HL-60 (cell line): ENCODE measurements around the gene TCP1.
"Not testable (repeated sequence)": the region's sequence is repeated elsewhere in the genome, so short reads cannot be mapped to it uniquely, and the experiment has no call there.

Experiments
- DNase-seq, 2 experiments: peaks; one replicate each; pipeline ENCODE4 v3.0.0-alpha.2; 2010 to 2020; ENCODE audit warnings: low read depth in 1 of 2, low spot score in 1 of 2
- H3K27ac ChIP-seq: fragments of 250-450 bp; sonication (Bioruptor Pico); replicated peaks from 2 replicates; pipeline ENCODE4 v1.5.1; 2020; ENCODE audit warnings: mild to moderate bottlenecking, moderate library complexity
- H3K27me3 ChIP-seq: fragments of 250-450 bp; sonication (Bioruptor Pico); 2 replicates; pipeline ENCODE4 v1.5.1; 2021; ENCODE audit warnings: mild to moderate bottlenecking, moderate library complexity; ENCODE audit not compliant: insufficient read depth, poor library complexity, severe bottlenecking
- H3K4me3 ChIP-seq: replicated peaks from 2 replicates; pipeline ENCODE4 v1.5.1; 2011; ENCODE audit warnings: mild to moderate bottlenecking, control low read depth, low read length; ENCODE audit not compliant: insufficient read depth
- CTCF ChIP-seq: IDR thresholded peaks from one replicate; pipeline ENCODE4 v1.5.1; 2011; ENCODE audit warnings: low read length, control low read depth, inconsistent platforms; ENCODE audit not compliant: insufficient read depth
- GABPA ChIP-seq: IDR thresholded peaks from 2 replicates; pipeline ENCODE4 v1.6.1; 2012; ENCODE audit warnings: low read depth
- POLR2AphosphoS5 ChIP-seq: IDR thresholded peaks from 2 replicates; pipeline ENCODE4 v1.6.1; 2012; ENCODE audit warnings: low read depth
- SPI1 ChIP-seq: IDR thresholded peaks from 2 replicates; pipeline ENCODE4 v1.6.1; 2012; ENCODE audit warnings: low read depth, mild to moderate bottlenecking, borderline replicate concordance
- TF ChIP-seq, protein P1 (sequence below): IDR thresholded peaks from 2 replicates; pipeline ENCODE4 v1.6.1; 2012; ENCODE audit warnings: low read depth; ENCODE audit not compliant: insufficient replicate concordance

Gene TCP1

DNA sequence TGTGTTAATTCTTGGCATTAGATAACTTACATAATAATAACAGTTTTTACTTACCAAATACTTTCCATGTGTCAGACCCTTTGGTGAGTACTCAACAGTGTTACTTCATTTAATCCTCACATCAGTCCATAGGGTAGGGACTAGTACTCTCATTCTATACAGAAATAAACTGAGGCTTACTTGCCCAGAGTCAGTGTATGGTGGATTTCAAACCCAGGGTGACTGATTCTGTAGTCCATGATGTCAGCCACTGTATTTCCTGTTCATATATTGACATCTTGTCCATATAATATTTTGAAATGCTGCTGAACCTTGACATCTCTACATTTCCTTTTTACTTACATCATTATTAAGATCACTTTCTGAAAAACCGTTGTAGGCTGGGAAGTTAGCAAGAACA is 8.2 kb upstream of the TCP1 start:
- no peak overlapping the region for H3K4me3 ChIP-seq
- TF ChIP-seq POLR2AphosphoS5 (no peak), SPI1 (no peak), GABPA (no peak), CTCF (no peak)
- TF ChIP-seq, protein P1, sequence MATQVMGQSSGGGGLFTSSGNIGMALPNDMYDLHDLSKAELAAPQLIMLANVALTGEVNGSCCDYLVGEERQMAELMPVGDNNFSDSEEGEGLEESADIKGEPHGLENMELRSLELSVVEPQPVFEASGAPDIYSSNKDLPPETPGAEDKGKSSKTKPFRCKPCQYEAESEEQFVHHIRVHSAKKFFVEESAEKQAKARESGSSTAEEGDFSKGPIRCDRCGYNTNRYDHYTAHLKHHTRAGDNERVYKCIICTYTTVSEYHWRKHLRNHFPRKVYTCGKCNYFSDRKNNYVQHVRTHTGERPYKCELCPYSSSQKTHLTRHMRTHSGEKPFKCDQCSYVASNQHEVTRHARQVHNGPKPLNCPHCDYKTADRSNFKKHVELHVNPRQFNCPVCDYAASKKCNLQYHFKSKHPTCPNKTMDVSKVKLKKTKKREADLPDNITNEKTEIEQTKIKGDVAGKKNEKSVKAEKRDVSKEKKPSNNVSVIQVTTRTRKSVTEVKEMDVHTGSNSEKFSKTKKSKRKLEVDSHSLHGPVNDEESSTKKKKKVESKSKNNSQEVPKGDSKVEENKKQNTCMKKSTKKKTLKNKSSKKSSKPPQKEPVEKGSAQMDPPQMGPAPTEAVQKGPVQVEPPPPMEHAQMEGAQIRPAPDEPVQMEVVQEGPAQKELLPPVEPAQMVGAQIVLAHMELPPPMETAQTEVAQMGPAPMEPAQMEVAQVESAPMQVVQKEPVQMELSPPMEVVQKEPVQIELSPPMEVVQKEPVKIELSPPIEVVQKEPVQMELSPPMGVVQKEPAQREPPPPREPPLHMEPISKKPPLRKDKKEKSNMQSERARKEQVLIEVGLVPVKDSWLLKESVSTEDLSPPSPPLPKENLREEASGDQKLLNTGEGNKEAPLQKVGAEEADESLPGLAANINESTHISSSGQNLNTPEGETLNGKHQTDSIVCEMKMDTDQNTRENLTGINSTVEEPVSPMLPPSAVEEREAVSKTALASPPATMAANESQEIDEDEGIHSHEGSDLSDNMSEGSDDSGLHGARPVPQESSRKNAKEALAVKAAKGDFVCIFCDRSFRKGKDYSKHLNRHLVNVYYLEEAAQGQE, result no peak
- H3K27ac ChIP-seq, result no peak overlapping the region
- H3K27me3 ChIP-seq, result no peaks in the 10 kb centered on the region
- no peak for DNase-seq

DNA sequence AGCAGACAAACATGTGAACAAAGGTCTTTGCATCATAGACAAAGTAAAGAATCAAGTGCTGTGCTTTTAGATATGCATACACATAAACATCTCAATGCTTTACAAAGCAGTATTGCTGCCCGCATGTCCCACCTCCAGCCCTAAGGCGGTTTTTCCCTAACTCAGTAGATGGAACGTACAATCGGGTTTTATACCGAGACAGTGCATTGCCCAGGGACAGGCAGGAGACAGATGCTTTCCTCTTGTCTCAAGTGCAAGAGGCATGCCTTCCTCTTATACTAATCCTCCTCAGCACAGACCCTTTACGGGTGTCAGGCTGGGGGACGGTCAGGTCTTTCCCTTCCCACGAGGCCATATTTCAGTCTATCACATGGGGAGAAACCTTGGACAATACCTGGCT is 5.6 kb upstream of the TCP1 start:
- H3K4me3 ChIP-seq, H3K27me3 ChIP-seq, H3K27ac ChIP-seq, DNase-seq: not testable (repeated sequence)

DNA sequence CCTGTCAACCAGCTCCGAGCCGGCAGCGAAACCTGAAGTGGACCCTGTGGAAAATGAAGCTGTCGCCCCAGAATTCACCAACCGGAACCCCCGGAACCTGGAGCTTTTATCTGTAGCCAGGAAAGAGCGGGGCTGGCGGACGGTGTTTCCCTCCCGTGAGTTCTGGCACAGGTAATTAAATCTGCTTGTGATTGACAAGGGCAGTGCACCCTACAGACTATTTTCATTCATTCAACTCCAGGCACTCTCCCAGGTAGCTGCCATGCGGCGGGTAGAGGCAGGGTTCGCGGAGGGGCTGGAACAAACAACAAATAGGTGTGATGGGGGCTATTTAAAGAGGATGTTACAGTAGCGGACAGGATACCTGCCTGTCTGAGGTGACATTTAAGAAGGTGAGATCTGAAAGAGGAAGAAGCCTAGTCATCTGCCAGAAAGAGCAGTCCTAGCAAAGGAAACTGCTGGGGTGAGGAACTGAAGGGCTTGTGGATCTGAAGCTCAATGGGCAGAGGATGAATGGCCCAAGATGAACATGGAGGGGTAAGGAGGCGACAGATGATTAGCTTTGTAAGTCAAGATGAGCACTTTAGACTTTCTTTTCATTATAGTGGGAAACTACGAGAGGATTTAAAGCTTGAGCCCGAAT is 1.7 kb upstream of the TCP1 start:
- H3K4me3 ChIP-seq, result peak overlapping the region; percentile 87
- DNase-seq, result peak in 1 of 2 experiments; percentile 53
- peak overlapping the region; percentile 87 for H3K27ac ChIP-seq
- H3K27me3 ChIP-seq, result no peaks in the 10 kb centered on the region
- TF ChIP-seq POLR2AphosphoS5, result no peak
- TF ChIP-seq GABPA, result no peak
- TF ChIP-seq SPI1, result peak; percentile 67; the same call in 1 of the 2 replicates

- Histone ChIP-seq H3K27ac (peak within 1 kb of the TSS; percentile 87), H3K4me3 (peak within 1 kb of the TSS; percentile 91), H3K27me3 (no peaks in the 10 kb centered on the region)
- DNase-seq, result peak; percentile 87 to 96
- no peak for TF ChIP-seq SPI1
- TF ChIP-seq, protein P1, result peak; percentile 61
- TF ChIP-seq CTCF, result no peak
- TF ChIP-seq POLR2AphosphoS5, result peak; percentile 52; the same call in 1 of the 2 replicates
- no peak for TF ChIP-seq GABPA
These were observed 950 bp upstream of the TCP1 start, which contains the start of gene MRPL18 for GRCh38 chr6:159790149-159790955. MRPL18 (plus strand) TSS chr6:159790467; CDS start chr6:159790588, 121 bp downstream.
